Measurements from ENCODE around the gene TTLL8. TPM values are rescaled to one million over a fixed set of nuclear protein-coding genes. Genes with fewer than 3 reads are reported as not detected.

The TTLL8 gene
- total RNA-seq, 2 donors from 2014 or later = 0.74 TPM; not detected in 1

GRCh38 chr22:49975543-49976389, 82.3 kb downstream of the TTLL8 start:
- WGBS = 47% methylated on average over 17 of the region's 17 CpGs
- H3K4me1 ChIP-seq (replicated peaks) = peaks cover 7% of the 10 kb centered on the region
- H3K9me3 ChIP-seq = no peaks in the 10 kb centered on the region
- no peak overlapping the region for H3K27ac ChIP-seq
- no peak for TF ChIP-seq POLR2A (IDR thresholded peaks at IDR 0.05)
- no peak for TF ChIP-seq CTCF (IDR thresholded peaks at IDR 0.05)
- TF ChIP-seq POLR2AphosphoS5 (IDR thresholded peaks at IDR 0.05) = no peak
- H3K27me3 ChIP-seq (replicated peaks; ENCODE audit: insufficient read depth) = no peaks in the 10 kb centered on the region
- H3K4me3 ChIP-seq = no peak overlapping the region
- intact Hi-C loops (cut with DNase I) = no loop called here
- H3K36me3 ChIP-seq = no peaks in the 10 kb centered on the region
- DNase-seq (ENCODE audit: low spot score) = no peak

- Histone ChIP-seq H3K4me3 (no peak overlapping the region), H3K4me1 (replicated peaks) (peaks cover 7% of the 10 kb centered on the region), H3K9me3 (no peaks in the 10 kb centered on the region), H3K36me3 (no peaks in the 10 kb centered on the region), H3K27ac (no peak overlapping the region), H3K27me3 (replicated peaks; ENCODE audit: insufficient read depth) (no peaks in the 10 kb centered on the region)
- intact Hi-C loops (cut with DNase I) = no loop called here
- DNase-seq (ENCODE audit: low spot score) = no peak
- TF ChIP-seq POLR2AphosphoS5 (IDR thresholded peaks at IDR 0.05) (no peak), POLR2A (IDR thresholded peaks at IDR 0.05) (no peak), CTCF (IDR thresholded peaks at IDR 0.05) (no peak)
- 89% methylated on average over 5 of the region's 5 CpGs for WGBS
Observed at GRCh38 chr22:49973018-49973961, 84.8 kb downstream of the TTLL8 start.

GRCh38 chr22:49972163-49973017, 85.7 kb downstream of the TTLL8 start:
- TF ChIP-seq CTCF (IDR thresholded peaks at IDR 0.05) (no peak), POLR2AphosphoS5 (IDR thresholded peaks at IDR 0.05) (no peak), POLR2A (IDR thresholded peaks at IDR 0.05) (no peak)
- Histone ChIP-seq H3K4me1 (replicated peaks) (peaks cover 7% of the 10 kb centered on the region), H3K27ac (no peak overlapping the region), H3K4me3 (no peak overlapping the region), H3K9me3 (no peaks in the 10 kb centered on the region), H3K36me3 (no peaks in the 10 kb centered on the region), H3K27me3 (replicated peaks; ENCODE audit: insufficient read depth) (no peaks in the 10 kb centered on the region)
- whole genome bisulfite sequencing = 43% methylated on average over 38 of the region's 45 CpGs
- intact Hi-C loops (cut with DNase I) = no loop called here
- peak; percentile 13 for DNase-seq (ENCODE audit: low spot score)

- Histone ChIP-seq H3K9me3 (no peaks in the 10 kb centered on the region), H3K27ac (peak overlapping the region; percentile 75 to 79)
Observed at GRCh38 chr22:49971232-49972162, 86.6 kb downstream of the TTLL8 start.

More at GRCh38 chr22:49971232-49972162, 86.6 kb downstream of the TTLL8 start:
- Histone ChIP-seq H3K36me3 (no peaks in the 10 kb centered on the region), H3K4me1 (replicated peaks) (peaks cover 7% of the 10 kb centered on the region), H3K27me3 (replicated peaks; ENCODE audit: insufficient read depth) (no peaks in the 10 kb centered on the region), H3K4me3 (peak overlapping the region; percentile 38 to 40)
- no peak for TF ChIP-seq POLR2AphosphoS5 (IDR thresholded peaks at IDR 0.05)
- peak; percentile 47 for TF ChIP-seq POLR2A (IDR thresholded peaks at IDR 0.05)
- TF ChIP-seq CTCF (IDR thresholded peaks at IDR 0.05) = no peak
- DNase-seq (ENCODE audit: low spot score) = peak; percentile 51
- intact Hi-C loops (cut with DNase I) = no loop called here
- 8% methylated on average over 77 of the region's 81 CpGs for WGBS
